Measurements from ENCODE around the gene SCAMP2.

- TF ChIP-seq ZNF384 (IDR thresholded peaks at IDR 0.05) (no peak), HDGF (IDR thresholded peaks at IDR 0.05; ENCODE audit: borderline replicate concordance) (no peak), PKNOX1 (IDR thresholded peaks at IDR 0.05) (no peak), BHLHE40 (IDR thresholded peaks at IDR 0.05; ENCODE audit: borderline replicate concordance) (no peak)
Observed at GRCh38 chr15:74882528-74882927, 9.4 kb upstream of the SCAMP2 start.

All from HEK293T (cell line).